ENCODE data around the gene MORN4. TPM values are rescaled to one million over a fixed set of nuclear protein-coding genes. Genes with fewer than 3 reads are reported as not detected.

MORN4 gene
- total RNA-seq, 1 experiment from 2014 or later = 14.5 TPM

DNA sequence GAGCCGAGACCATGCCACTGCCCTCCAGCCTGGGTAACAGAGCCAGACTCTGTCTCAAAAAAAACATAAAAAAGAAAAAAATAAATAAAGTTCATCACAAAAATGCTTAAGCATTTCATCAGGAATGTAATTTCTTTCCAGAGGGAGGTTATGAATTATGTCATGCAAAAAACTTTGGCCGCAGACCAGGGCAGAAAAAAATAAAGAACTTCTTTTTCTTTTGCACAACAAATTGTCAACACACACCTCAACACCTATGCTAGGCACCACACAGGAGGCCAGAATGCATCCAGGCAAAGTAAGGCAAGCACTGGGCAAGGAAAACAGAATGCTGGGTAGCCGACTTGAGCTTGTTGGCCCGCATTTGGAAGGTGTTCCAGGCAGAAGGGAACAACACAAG lies 39.9 kb downstream of the MORN4 start:
- TF ChIP-seq, protein P1, sequence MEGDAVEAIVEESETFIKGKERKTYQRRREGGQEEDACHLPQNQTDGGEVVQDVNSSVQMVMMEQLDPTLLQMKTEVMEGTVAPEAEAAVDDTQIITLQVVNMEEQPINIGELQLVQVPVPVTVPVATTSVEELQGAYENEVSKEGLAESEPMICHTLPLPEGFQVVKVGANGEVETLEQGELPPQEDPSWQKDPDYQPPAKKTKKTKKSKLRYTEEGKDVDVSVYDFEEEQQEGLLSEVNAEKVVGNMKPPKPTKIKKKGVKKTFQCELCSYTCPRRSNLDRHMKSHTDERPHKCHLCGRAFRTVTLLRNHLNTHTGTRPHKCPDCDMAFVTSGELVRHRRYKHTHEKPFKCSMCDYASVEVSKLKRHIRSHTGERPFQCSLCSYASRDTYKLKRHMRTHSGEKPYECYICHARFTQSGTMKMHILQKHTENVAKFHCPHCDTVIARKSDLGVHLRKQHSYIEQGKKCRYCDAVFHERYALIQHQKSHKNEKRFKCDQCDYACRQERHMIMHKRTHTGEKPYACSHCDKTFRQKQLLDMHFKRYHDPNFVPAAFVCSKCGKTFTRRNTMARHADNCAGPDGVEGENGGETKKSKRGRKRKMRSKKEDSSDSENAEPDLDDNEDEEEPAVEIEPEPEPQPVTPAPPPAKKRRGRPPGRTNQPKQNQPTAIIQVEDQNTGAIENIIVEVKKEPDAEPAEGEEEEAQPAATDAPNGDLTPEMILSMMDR (IDR thresholded peaks at IDR 0.05; ENCODE audit: unreplicated experiment) = no peak
- no peak overlapping the region for H3K27ac Mint-ChIP-seq (ENCODE audit: low read depth, unreplicated experiment)
- H3K27me3 Mint-ChIP-seq (ENCODE audit: insufficient read depth, unreplicated experiment) = no peaks in the 10 kb centered on the region
- DNase-seq (ENCODE audit: unreplicated experiment) = no peak
- no peak overlapping the region for H3K4me3 Mint-ChIP-seq (ENCODE audit: unreplicated experiment)
- intact Hi-C loops (cut with micrococcal nuclease) = no loop called here
- ChIA-PET CTCF (interaction anchor here (0.6 to 5.0 kb wide), 5 partner anchors 10 to 115 kb away, joined by 3 to 20 read pairs (median 3); partner anchors contain the start of genes ANKRD2 and HOGA1), POLR2A (interaction anchor here (1.1 to 1.5 kb wide), 2 partner anchors 9 to 15 kb away, joined by 3 to 5 read pairs; partner anchors contain the start of gene HOGA1)
- H3K4me1 Mint-ChIP-seq (ENCODE audit: insufficient read depth, unreplicated experiment) = peaks cover 28% of the 10 kb centered on the region
- H3K9me3 Mint-ChIP-seq (ENCODE audit: unreplicated experiment) = no peaks in the 10 kb centered on the region
- no TSS peak for BruUV-seq (replicated peaks)
- peaks cover 5% of the 10 kb centered on the region for H3K36me3 Mint-ChIP-seq (ENCODE audit: insufficient read depth, unreplicated experiment)

DNA sequence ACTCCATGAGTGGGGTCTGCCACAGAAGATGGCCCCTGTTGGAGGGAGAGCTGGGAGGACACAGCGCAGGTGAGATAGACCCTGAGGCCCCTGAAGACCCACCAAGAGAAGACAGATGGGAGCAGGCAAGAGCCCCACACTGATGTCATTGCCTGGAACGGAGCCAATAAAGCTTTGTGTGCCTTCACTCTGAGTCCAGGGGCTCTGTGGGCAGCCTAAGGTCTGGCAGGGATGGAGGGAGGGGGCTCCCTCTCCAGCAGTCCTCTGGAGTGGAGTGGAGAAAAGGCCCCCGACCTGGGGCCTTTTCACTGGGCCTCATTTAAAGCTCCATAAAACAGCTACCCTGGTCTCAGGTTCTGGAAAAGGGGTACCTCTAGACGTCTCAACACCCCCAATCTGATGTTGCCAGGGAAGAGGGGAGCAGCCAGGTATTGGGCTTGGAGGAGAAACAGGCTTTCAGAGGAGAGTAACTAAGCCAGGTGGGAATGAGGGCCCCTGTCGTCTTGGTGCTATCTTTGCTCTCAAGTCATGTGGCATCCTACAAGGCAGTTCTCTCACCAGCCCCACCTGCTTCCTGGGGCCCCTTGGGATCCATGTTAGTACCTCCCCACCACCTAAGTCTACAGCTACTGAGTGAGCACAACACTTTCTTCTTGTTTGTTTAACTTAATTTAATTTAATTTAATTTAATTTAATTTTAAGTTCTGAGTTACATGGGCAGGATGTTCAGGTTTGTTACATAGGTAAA lies 42.4 kb downstream of the MORN4 start:
- Mint-ChIP-seq H3K9me3 (ENCODE audit: unreplicated experiment) (no peaks in the 10 kb centered on the region), H3K4me1 (ENCODE audit: insufficient read depth, unreplicated experiment) (peaks cover 3% of the 10 kb centered on the region), H3K27me3 (ENCODE audit: insufficient read depth, unreplicated experiment) (no peaks in the 10 kb centered on the region), H3K4me3 (ENCODE audit: unreplicated experiment) (no peak overlapping the region), H3K36me3 (ENCODE audit: insufficient read depth, unreplicated experiment) (peaks cover 5% of the 10 kb centered on the region), H3K27ac (ENCODE audit: low read depth, unreplicated experiment) (no peak overlapping the region)
- no TSS peak for BruUV-seq (replicated peaks)
- POLR2A ChIA-PET = interaction anchor here (0.8 to 1.3 kb wide), 3 partner anchors 16 to 50 kb away, joined by 3 to 7 read pairs (median 4); partner anchors contain the start of gene ANKRD2
- no peak for DNase-seq (ENCODE audit: unreplicated experiment)
- TF ChIP-seq, protein P1 (IDR thresholded peaks at IDR 0.05; ENCODE audit: unreplicated experiment) = no peak
- intact Hi-C loops (cut with micrococcal nuclease) = no loop called here
- CTCF ChIA-PET = interaction anchor here (0.6 to 5.0 kb wide), 5 partner anchors 15 to 123 kb away, joined by 3 to 20 read pairs (median 6); partner anchors contain the start of gene ANKRD2

- Mint-ChIP-seq H3K9me3 (ENCODE audit: unreplicated experiment) (no peaks in the 10 kb centered on the region), H3K4me1 (ENCODE audit: insufficient read depth, unreplicated experiment) (peaks cover 7% of the 10 kb centered on the region), H3K27ac (ENCODE audit: low read depth, unreplicated experiment) (no peak overlapping the region), H3K36me3 (ENCODE audit: insufficient read depth, unreplicated experiment) (peaks cover 5% of the 10 kb centered on the region), H3K27me3 (ENCODE audit: insufficient read depth, unreplicated experiment) (no peaks in the 10 kb centered on the region), H3K4me3 (ENCODE audit: unreplicated experiment) (no peak overlapping the region)
- ChIA-PET POLR2A (interaction anchor here (1.3 kb wide), 1 partner anchor 18 kb away, joined by 3 read pairs; the partner anchor contains the start of gene ANKRD2), CTCF (interaction anchor here (1.4 to 5.0 kb wide), 3 partner anchors 15 to 22 kb away, joined by 3 to 20 read pairs (median 7); partner anchors contain the start of gene ANKRD2)
- intact Hi-C loops (cut with micrococcal nuclease) = no loop called here
- DNase-seq (ENCODE audit: unreplicated experiment) = no peak
- no TSS peak for BruUV-seq (replicated peaks)
- TF ChIP-seq, protein P1 (IDR thresholded peaks at IDR 0.05; ENCODE audit: unreplicated experiment) = no peak
These were observed 43.1 kb downstream of the MORN4 start for GRCh38 chr10:97590082-97590747.

DNA sequence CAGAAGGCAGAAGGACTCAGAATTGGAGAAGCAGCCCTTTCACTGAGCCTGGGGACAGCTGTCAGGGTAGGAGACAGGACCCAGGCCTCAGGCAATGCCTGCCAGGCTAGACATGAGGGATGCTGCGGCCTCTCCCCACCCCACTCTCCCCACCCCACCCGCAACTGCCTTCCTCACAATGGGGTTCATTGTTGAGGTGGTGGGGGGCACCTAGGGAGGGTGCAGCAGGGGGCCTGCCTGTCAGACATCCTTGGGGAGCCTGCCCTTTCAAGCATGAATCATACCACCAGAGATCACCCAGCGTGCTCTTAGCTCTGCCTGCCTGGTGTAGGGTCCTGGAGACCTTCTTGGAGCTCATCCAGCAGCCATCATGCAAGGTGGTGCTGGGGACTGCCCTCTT lies 43.8 kb downstream of the MORN4 start, which contains the start of gene C10orf62:
Gene C10orf62, plus strand, starts transcription at position 243 of the 400 bp plus-strand sequence. CDS start 177 bp downstream, outside the sequence.
- H3K27me3 Mint-ChIP-seq (ENCODE audit: insufficient read depth, unreplicated experiment) = no peaks in the 10 kb centered on the region
- H3K9me3 Mint-ChIP-seq (ENCODE audit: unreplicated experiment) = no peaks in the 10 kb centered on the region
- DNase-seq (ENCODE audit: unreplicated experiment) = no peak
- BruUV-seq (replicated peaks) = no TSS peak
- peak within 1 kb of the TSS; percentile 42 for H3K27ac Mint-ChIP-seq (ENCODE audit: low read depth, unreplicated experiment)
- intact Hi-C loops (cut with micrococcal nuclease) = no loop called here
- POLR2A ChIA-PET = interaction anchor here (1.3 kb wide), 1 partner anchor 18 kb away, joined by 3 read pairs; the partner anchor contains the start of gene ANKRD2
- TF ChIP-seq, protein P1 (IDR thresholded peaks at IDR 0.05; ENCODE audit: unreplicated experiment) = no peak
- peaks cover 5% of the 10 kb centered on the region for H3K36me3 Mint-ChIP-seq (ENCODE audit: insufficient read depth, unreplicated experiment)
- no peak within 1 kb of the TSS for H3K4me3 Mint-ChIP-seq (ENCODE audit: unreplicated experiment)
- CTCF ChIA-PET = interaction anchor here (0.6 to 1.4 kb wide), 2 partner anchors 14 to 101 kb away, joined by 3 read pairs; no protein-coding TSS in a partner anchor
- peaks cover 14% of the 10 kb centered on the region for H3K4me1 Mint-ChIP-seq (ENCODE audit: insufficient read depth, unreplicated experiment)
